ENCODE results near the gene HHATL.

The HHATL gene

GRCh38 chr3:42680271-42680670 lies 22.3 kb downstream of the HHATL start:
- H3K4me3 ChIP-seq (ENCODE audit: low read depth, low read length): no peak overlapping the region
- TF ChIP-seq, protein P1, sequence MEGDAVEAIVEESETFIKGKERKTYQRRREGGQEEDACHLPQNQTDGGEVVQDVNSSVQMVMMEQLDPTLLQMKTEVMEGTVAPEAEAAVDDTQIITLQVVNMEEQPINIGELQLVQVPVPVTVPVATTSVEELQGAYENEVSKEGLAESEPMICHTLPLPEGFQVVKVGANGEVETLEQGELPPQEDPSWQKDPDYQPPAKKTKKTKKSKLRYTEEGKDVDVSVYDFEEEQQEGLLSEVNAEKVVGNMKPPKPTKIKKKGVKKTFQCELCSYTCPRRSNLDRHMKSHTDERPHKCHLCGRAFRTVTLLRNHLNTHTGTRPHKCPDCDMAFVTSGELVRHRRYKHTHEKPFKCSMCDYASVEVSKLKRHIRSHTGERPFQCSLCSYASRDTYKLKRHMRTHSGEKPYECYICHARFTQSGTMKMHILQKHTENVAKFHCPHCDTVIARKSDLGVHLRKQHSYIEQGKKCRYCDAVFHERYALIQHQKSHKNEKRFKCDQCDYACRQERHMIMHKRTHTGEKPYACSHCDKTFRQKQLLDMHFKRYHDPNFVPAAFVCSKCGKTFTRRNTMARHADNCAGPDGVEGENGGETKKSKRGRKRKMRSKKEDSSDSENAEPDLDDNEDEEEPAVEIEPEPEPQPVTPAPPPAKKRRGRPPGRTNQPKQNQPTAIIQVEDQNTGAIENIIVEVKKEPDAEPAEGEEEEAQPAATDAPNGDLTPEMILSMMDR (IDR thresholded peaks at IDR 0.05; ENCODE audit: low read depth, low read length): no peak

GRCh38 chr3:42678447-42678846 lies 24.2 kb downstream of the HHATL start:
- H3K4me3 ChIP-seq (ENCODE audit: low read depth, low read length): no peak overlapping the region
- TF ChIP-seq, protein P1 (IDR thresholded peaks at IDR 0.05; ENCODE audit: low read depth, low read length): no peak

DNA sequence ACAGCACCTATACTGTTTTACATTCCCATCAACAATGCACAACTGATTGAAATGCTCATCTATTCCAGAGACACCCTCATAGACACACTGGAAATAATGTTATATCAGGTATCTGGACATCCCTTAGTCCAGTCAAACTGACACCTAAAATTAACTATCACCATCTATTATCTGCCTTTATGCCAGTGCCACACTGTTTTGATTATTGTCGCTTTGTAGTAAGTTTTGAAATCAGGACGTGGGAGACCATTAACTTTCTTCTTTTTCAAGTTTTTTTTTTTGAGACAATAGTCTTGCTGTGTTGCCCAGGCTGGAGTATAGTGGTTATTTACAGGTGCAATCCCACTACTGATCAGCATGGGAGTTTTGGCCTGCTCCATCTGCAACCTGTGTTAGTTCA lies 26.7 kb downstream of the HHATL start:
- TF ChIP-seq, protein P1 (IDR thresholded peaks at IDR 0.05; ENCODE audit: low read depth, low read length): no peak
- H3K4me3 ChIP-seq (ENCODE audit: low read depth, low read length): no peak overlapping the region

GRCh38 chr3:42674146-42674545 lies 28.5 kb downstream of the HHATL start:
- TF ChIP-seq, protein P1 (IDR thresholded peaks at IDR 0.05; ENCODE audit: low read depth, low read length): no peak

DNA sequence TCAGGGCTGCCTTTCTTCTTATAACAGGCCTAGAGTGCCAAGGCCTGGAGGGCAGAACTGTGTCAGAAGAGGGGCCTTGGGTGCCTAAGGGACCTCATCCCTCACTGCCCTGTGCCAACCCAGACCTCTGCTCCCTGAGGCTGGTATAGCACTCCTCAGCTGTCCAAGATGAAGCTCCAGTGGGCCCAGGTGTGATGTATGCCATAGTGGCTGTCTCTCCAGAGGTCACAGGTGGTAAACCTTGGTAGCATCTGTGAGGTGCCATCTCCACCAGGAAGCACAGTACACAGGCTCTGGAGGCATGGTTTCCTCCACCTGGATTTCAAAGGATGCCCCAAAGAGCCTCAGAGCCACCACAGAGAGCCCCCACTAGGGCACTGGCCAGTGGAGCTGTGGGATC lies 29.5 kb downstream of the HHATL start:
- no peak overlapping the region for H3K4me3 ChIP-seq (ENCODE audit: low read depth, low read length)
- TF ChIP-seq, protein P1 (IDR thresholded peaks at IDR 0.05; ENCODE audit: low read depth, low read length): no peak

More at GRCh38 chr3:42674146-42674545, 28.5 kb downstream of the HHATL start:
- no peak overlapping the region for H3K4me3 ChIP-seq (ENCODE audit: low read depth, low read length)

DNA sequence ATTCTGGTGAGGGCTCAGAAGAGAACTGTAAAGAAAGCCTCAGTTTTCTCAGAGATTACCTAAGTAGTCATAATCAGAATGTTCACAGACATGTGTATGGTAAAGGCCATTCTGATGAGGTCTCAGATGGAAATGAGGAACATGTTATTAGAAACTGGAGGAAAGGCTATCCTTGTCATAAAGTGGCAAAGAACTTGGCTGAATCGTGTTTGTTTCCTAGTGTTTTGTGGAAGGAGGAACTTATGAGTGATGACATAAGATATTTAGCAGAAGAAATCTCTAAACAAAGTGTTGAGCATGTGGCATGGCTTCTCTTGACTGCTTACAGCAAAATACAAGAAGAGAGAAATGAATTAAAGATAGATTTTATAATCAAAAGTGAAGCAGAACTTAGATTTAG lies 30.1 kb downstream of the HHATL start:
- no peak overlapping the region for H3K4me3 ChIP-seq (ENCODE audit: low read depth, low read length)
- TF ChIP-seq, protein P1 (IDR thresholded peaks at IDR 0.05; ENCODE audit: low read depth, low read length): no peak

- TF ChIP-seq, protein P1 (IDR thresholded peaks at IDR 0.05; ENCODE audit: low read depth, low read length): no peak
- H3K4me3 ChIP-seq (ENCODE audit: low read depth, low read length): no peak overlapping the region
Observed at GRCh38 chr3:42670670-42671069, 31.9 kb downstream of the HHATL start.
